HepG2 (cell line): Measurements from ENCODE around the gene THEM4. TPM values are rescaled to one million over a fixed set of nuclear protein-coding genes. Genes with fewer than 3 reads are reported as not detected.

Source experiments
- ATAC-seq: fragments of 200-7000 bp; cut with Tn5 transposase; 3 replicates; pipeline ENCODE4 v1.9.1; 2020; ENCODE audit warnings: mild to moderate bottlenecking, moderate library complexity
- BruUV-seq: library from RNA; stranded (reverse); fragments of 400-500 nt; replicated peaks from 2 replicates; lab custom pipeline; 2021; lab: Mats Ljungman, UMichigan
- CTCF ChIA-PET: fragments of 300-600 bp; formaldehyde crosslinking; extraction: SDS; loops from one replicate; lab custom pipeline; 2021; ENCODE audit warnings: low total read pairs, inconsistent platforms, low intra/inter-chr PET ratio; lab: Yijun Ruan, JAX
- POLR2A ChIA-PET: fragments of 350-600 bp; sonication (Branson Sonifier 250); formaldehyde crosslinking; loops from one replicate; lab custom pipeline; 2020; ENCODE audit warnings: antibody characterized with exemption, inconsistent platforms; lab: Yijun Ruan, JAX
- DNase-seq: peaks from one replicate; pipeline ENCODE4 v3.0.0-alpha.2; 2015; ENCODE audit warnings: low spot score
- FAIRE-seq: peaks from 3 replicates; lab custom pipeline; 2011; peaks lifted over from hg19 to GRCh38; lab: Jason Lieb, UNC
- H2AFZ ChIP-seq: one replicate; pipeline ENCODE4 v1.6.1; 2011; ENCODE audit warnings: low read length, inconsistent platforms
- H3K27ac ChIP-seq: fragments of 300-600 bp; 3 replicates; pipeline ENCODE4 v1.8.0; 2011; ENCODE audit warnings: mixed run types, mild to moderate bottlenecking, mixed read lengths, low read length, inconsistent platforms; ENCODE audit not compliant: insufficient read depth; ENCODE audit errors: extremely low read length
- H3K27me3 ChIP-seq, 2 experiments: fragments of 200-600 bp in 1 of 2; 2 replicates in 1 of 2; 3 replicates in 1 of 2; pipeline versions ENCODE4 v1.6.0 to v1.8.0; 2011; ENCODE audit warnings: low read length in 2 of 2, mild to moderate bottlenecking in 2 of 2, moderate library complexity in 2 of 2, inconsistent platforms in 1 of 2; ENCODE audit not compliant: insufficient read depth in 2 of 2, control insufficient read depth in 1 of 2
- H3K36me3 ChIP-seq, 2 experiments: fragments of 200-600 bp in 1 of 2; replicated peaks in 1 of 2; 2 replicates in 1 of 2; 3 replicates in 1 of 2; pipeline versions ENCODE4 v1.5.1 to v1.8.0; 2011; ENCODE audit warnings: low read length in 2 of 2, inconsistent platforms in 1 of 2; ENCODE audit not compliant: insufficient read depth in 2 of 2, control insufficient read depth in 1 of 2
- H3K4me1 ChIP-seq: 2 replicates; pipeline ENCODE4 v1.5.1; 2012; ENCODE audit warnings: low read length, inconsistent platforms; ENCODE audit not compliant: insufficient read depth
- H3K4me2 ChIP-seq: 2 replicates; pipeline ENCODE4 v1.6.0; 2011; ENCODE audit warnings: low read depth, low read length, inconsistent platforms
- H3K4me3 ChIP-seq, 3 experiments: fragments of 200-600 bp in 1 of 3; sonication (generic), shearing (Covaris generic) in 1 of 3; replicated peaks in 1 of 3; 2 replicates each; pipeline ENCODE4 v1.5.1; 2011 to 2016; ENCODE audit warnings: low read length in 3 of 3, inconsistent platforms in 2 of 3, low read depth in 2 of 3, mild to moderate bottlenecking in 2 of 3, control low read depth in 1 of 3, mixed read lengths in 1 of 3; ENCODE audit not compliant: insufficient read depth in 1 of 3
- H3K79me2 ChIP-seq: one replicate; pipeline ENCODE4 v1.6.1; 2011; ENCODE audit warnings: low read length, inconsistent platforms; ENCODE audit not compliant: insufficient read depth
- H3K9ac ChIP-seq: 2 replicates; pipeline ENCODE4 v1.6.0; 2011; ENCODE audit warnings: mild to moderate bottlenecking, low read depth, low read length, inconsistent platforms; ENCODE audit not compliant: insufficient read depth
- H3K9me3 ChIP-seq: 2 replicates; pipeline ENCODE4 v1.5.1; 2012; ENCODE audit warnings: mild to moderate bottlenecking, low read length
- H4K20me1 ChIP-seq: 2 replicates; pipeline ENCODE4 v1.6.0; 2011; ENCODE audit warnings: inconsistent platforms, mild to moderate bottlenecking, low read length, moderate library complexity; ENCODE audit not compliant: insufficient read depth
- ARNTL ChIP-seq: sonication (generic); formaldehyde crosslinking; IDR thresholded peaks from 2 replicates; pipeline ENCODE4 v1.4.0; 2020; ENCODE audit warnings: mild to moderate bottlenecking, missing genetic modification reagents
- CENPX ChIP-seq: sonication (generic); formaldehyde crosslinking; IDR thresholded peaks from 2 replicates; pipeline ENCODE4 v1.9.0; 2021; ENCODE audit warnings: mild to moderate bottlenecking, missing genetic modification reagents, moderate library complexity
- CTCF ChIP-seq: sonication (generic); formaldehyde crosslinking; IDR thresholded peaks from 2 replicates; pipeline ENCODE4 v1.5.0; 2020; ENCODE audit warnings: mild to moderate bottlenecking, missing genetic modification reagents, moderate library complexity
- GABPA ChIP-seq, 2 experiments: IDR thresholded peaks; 2 replicates each; pipeline ENCODE4 v1.6.1; 2011 to 2016; ENCODE audit warnings: low read depth in 2 of 2, low read length in 1 of 2, missing biosample characterization in 1 of 2, missing genetic modification characterization in 1 of 2
- GATA4 ChIP-seq: sonication (generic); IDR thresholded peaks from 2 replicates; pipeline ENCODE4 v1.6.1; 2016; ENCODE audit warnings: antibody characterized with exemption, low read depth, borderline replicate concordance
- GTF2F1 ChIP-seq: fragments of 150-350 bp; IDR thresholded peaks from 2 replicates; pipeline ENCODE4 v1.6.1; 2014; ENCODE audit warnings: low read length
- HHEX ChIP-seq: IDR thresholded peaks from 2 replicates; pipeline ENCODE4 v1.6.1; 2016; ENCODE audit warnings: control low read depth
- HOXA9 ChIP-seq: sonication (generic); formaldehyde crosslinking; IDR thresholded peaks from 2 replicates; pipeline ENCODE4 v1.8.1; 2022; ENCODE audit warnings: missing genetic modification reagents, mild to moderate bottlenecking, moderate library complexity, borderline replicate concordance
- KLF15 ChIP-seq: sonication (generic); formaldehyde crosslinking; IDR thresholded peaks from 2 replicates; pipeline ENCODE4 v1.8.1; 2023; ENCODE audit warnings: borderline replicate concordance, mild to moderate bottlenecking, inconsistent platforms, missing genetic modification reagents, mixed read lengths
- KLF16 ChIP-seq, 2 experiments: sonication (generic) in 1 of 2; formaldehyde crosslinking in 1 of 2; IDR thresholded peaks; 2 replicates each; pipeline versions ENCODE4 v1.6.1 to v1.8.0; 2016 to 2023; ENCODE audit warnings: missing genetic modification reagents in 2 of 2, missing compliant biosample characterization in 1 of 2
- MIXL1 ChIP-seq: IDR thresholded peaks from 2 replicates; pipeline ENCODE4 v1.6.1; 2016
- NR2F6 ChIP-seq, 2 experiments: IDR thresholded peaks; 2 replicates each; pipeline ENCODE4 v1.6.1; 2016; ENCODE audit warnings: antibody characterized with exemption in 1 of 2, mild to moderate bottlenecking in 1 of 2
- PBX2 ChIP-seq: IDR thresholded peaks from 2 replicates; pipeline ENCODE4 v1.6.1; 2016; ENCODE audit warnings: control low read depth
- TFAP4 ChIP-seq: sonication (generic); IDR thresholded peaks from 2 replicates; pipeline ENCODE4 v1.6.1; 2016; ENCODE audit warnings: low read depth, borderline replicate concordance
- TRIM22 ChIP-seq: fragments of 450-650 bp; IDR thresholded peaks from 2 replicates; pipeline ENCODE4 v1.6.1; 2017
- TSC22D2 ChIP-seq: sonication (generic); formaldehyde crosslinking; IDR thresholded peaks from 2 replicates; pipeline ENCODE4 v1.5.1; 2020; ENCODE audit warnings: missing genetic modification reagents, mild to moderate bottlenecking, borderline replicate concordance
- ZNF224 ChIP-seq: sonication (generic); formaldehyde crosslinking; IDR thresholded peaks from 2 replicates; pipeline ENCODE4 v1.5.0; 2020; ENCODE audit warnings: mild to moderate bottlenecking, missing genetic modification reagents
- ZNF567 ChIP-seq: sonication (generic); formaldehyde crosslinking; IDR thresholded peaks from 2 replicates; pipeline ENCODE4 v1.8.1; 2023; ENCODE audit warnings: mild to moderate bottlenecking, missing genetic modification reagents, borderline replicate concordance
- ZNF576 ChIP-seq: sonication (generic); formaldehyde crosslinking; IDR thresholded peaks from 2 replicates; pipeline ENCODE4 v1.4.0; 2020; ENCODE audit warnings: mild to moderate bottlenecking, missing genetic modification reagents
- WGBS: methylation state at CpG from one replicate; pipeline ENCODE4 v1.1.6; 2017; ENCODE audit warnings: low lambda C conversion rate; 5-methylcytosine and 5-hydroxymethylcytosine counted together
- in situ Hi-C: cut with HindIII; loops from 2 replicates; pipeline ENCODE4 v1.10.0; 2017; ENCODE audit warnings: low pct_unique_long_range_greater_than_20kb; ENCODE audit not compliant: extremely low pct_ligation_motif_present
- intact Hi-C: fragments of 100-400 bp; cut with micrococcal nuclease; formaldehyde crosslinking; loops from one replicate; pipeline ENCODE4 v1.10.0; 2022; ENCODE audit not compliant: unreplicated experiment
- polyA plus RNA-seq, 8 experiments: library from polyadenylated mRNA; depleted of rRNA in 3 of 8; stranded (reverse) in 7 of 8; unstranded in 1 of 8; fragments of >200 nt; fragmentation: Illumina TruSeq in 4 of 8; extraction: Trizol in 4 of 8; gene quantifications; 2 replicates each; pipeline versions ENCODE4 v1.2.1 to v1.2.3, GENCODE V29; 2011 to 2016; ENCODE audit warnings: low read depth in 4 of 8, missing spikeins in 1 of 8, mixed read lengths in 1 of 8; ENCODE audit not compliant: insufficient read depth in 1 of 8
- total RNA-seq, 5 experiments: library from RNA; depleted of rRNA; stranded (reverse); fragments of >200 nt; fragmentation: Illumina TruSeq; extraction: Trizol; gene quantifications; 2 replicates each; pipeline ENCODE4 v1.2.3, GENCODE V29; 2016; ENCODE audit warnings: low read depth in 1 of 5

Gene THEM4
- total and polyA plus RNA-seq, 2 of the 13 experiments (the other 11 are each of a cell fraction or from before 2014, with no cell fraction given) = 10.9 to 13.9 TPM

GRCh38 chr1:151868486-151868885 lies 40.8 kb downstream of the THEM4 start (continued):
- TF ChIP-seq GABPA (IDR thresholded peaks at IDR 0.05; ENCODE audit: low read depth, low read length) (no peak), GABPA (CRISPR knock-in tag; IDR thresholded peaks at IDR 0.05; ENCODE audit: low read depth) (no peak), KLF15 (CRISPR knock-in tag) (no peak), MIXL1 (CRISPR knock-in tag) (no peak), ZNF567 (CRISPR knock-in tag) (no peak), HHEX (CRISPR knock-in tag) (no peak), GTF2F1 (no peak)

GRCh38 chr1:151867765-151868411 lies 41.4 kb downstream of the THEM4 start:
- Histone ChIP-seq H3K79me2 (no peaks in the 10 kb centered on the region), H4K20me1 (no peaks in the 10 kb centered on the region), H3K27ac (no peak overlapping the region), H2AFZ (no peak overlapping the region), H3K27me3 (no peaks in the 10 kb centered on the region), H3K4me2 (no peak overlapping the region), H3K4me1 (no peaks in the 10 kb centered on the region), H3K9me3 (no peaks in the 10 kb centered on the region), H3K36me3 (no peaks in the 10 kb centered on the region), H3K9ac (no peak overlapping the region), H3K4me3 (no peak overlapping the region)
- no TSS peak for BruUV-seq
- in situ Hi-C loops = no loop called here
- no peak for ATAC-seq
- intact Hi-C loops = no loop called here
- WGBS = 40% methylated on average over 7 of the region's 7 CpGs
- no peak for FAIRE-seq
- DNase-seq = no peak
- CTCF ChIA-PET = no interaction called here
- POLR2A ChIA-PET = no interaction called here
- TF ChIP-seq KLF16 (CRISPR knock-in tag; IDR thresholded peaks at IDR 0.05) (no peak), TSC22D2 (CRISPR knock-in tag) (no peak), TFAP4 (no peak), TRIM22 (no peak), PBX2 (CRISPR knock-in tag) (no peak), ZNF576 (CRISPR knock-in tag) (no peak), NR2F6 (IDR thresholded peaks at IDR 0.05) (no peak), NR2F6 (CRISPR knock-in tag; IDR thresholded peaks at IDR 0.05) (no peak), ARNTL (no peak), ZNF224 (CRISPR knock-in tag) (no peak), HOXA9 (CRISPR knock-in tag) (no peak), CENPX (no peak), CTCF (CRISPR knock-in tag) (no peak), GATA4 (no peak)
